HEK293T (cell line): Measurements from ENCODE around the gene TNPO1.
"Not testable (repeated sequence)": the region's sequence is repeated elsewhere in the genome, so short reads cannot be mapped to it uniquely, and the experiment has no call there.

Experiments
- CTCF ChIA-PET: fragments of 350-600 bp; formaldehyde crosslinking; extraction: SDS; loops from one replicate; lab custom pipeline; 2021; ENCODE audit warnings: antibody characterized with exemption, inconsistent platforms; lab: Yijun Ruan, JAX
- POLR2A ChIA-PET: fragments of 350-600 bp; formaldehyde crosslinking; extraction: SDS; loops from one replicate; lab custom pipeline; 2020; ENCODE audit warnings: antibody characterized with exemption, inconsistent platforms; lab: Yijun Ruan, JAX
- DNase-seq: peaks from one replicate; pipeline ENCODE4 v3.0.0; 2012; ENCODE audit warnings: mixed read lengths; ENCODE audit errors: extremely low spot score
- ARNT ChIP-seq: fragments of 450-650 bp; IDR thresholded peaks from 2 replicates; pipeline ENCODE4 v1.6.1; 2017; ENCODE audit warnings: mild to moderate bottlenecking
- BHLHE40 ChIP-seq: fragments of 450-650 bp; IDR thresholded peaks from 2 replicates; pipeline ENCODE4 v1.6.1; 2016; ENCODE audit warnings: mild to moderate bottlenecking, moderate library complexity, borderline replicate concordance
- CTBP1 ChIP-seq: fragments of 450-650 bp; IDR thresholded peaks from 2 replicates; pipeline ENCODE4 v1.6.1; 2016; ENCODE audit warnings: borderline replicate concordance
- ELF4 ChIP-seq: fragments of 450-650 bp; IDR thresholded peaks from 2 replicates; pipeline ENCODE4 v1.6.1; 2017; ENCODE audit warnings: antibody characterized with exemption
- FOXA1 ChIP-seq: fragments of 450-650 bp; IDR thresholded peaks from 2 replicates; pipeline ENCODE4 v1.6.1; 2016; ENCODE audit warnings: mild to moderate bottlenecking
- FOXK2 ChIP-seq: fragments of 450-650 bp; IDR thresholded peaks from 2 replicates; pipeline ENCODE4 v1.6.1; 2016; ENCODE audit warnings: mild to moderate bottlenecking
- FOXM1 ChIP-seq: fragments of 450-650 bp; IDR thresholded peaks from 2 replicates; pipeline ENCODE4 v1.6.1; 2017; ENCODE audit warnings: mild to moderate bottlenecking, borderline replicate concordance
- HDGF ChIP-seq: fragments of 450-650 bp; IDR thresholded peaks from 2 replicates; pipeline ENCODE4 v1.6.1; 2017; ENCODE audit warnings: antibody characterized with exemption, borderline replicate concordance
- L3MBTL2 ChIP-seq: fragments of 450-650 bp; conservative IDR thresholded peaks from 2 replicates; pipeline ENCODE4 v1.6.1; 2016; ENCODE audit warnings: mild to moderate bottlenecking
- LEF1 ChIP-seq: fragments of 450-650 bp; IDR thresholded peaks from 2 replicates; pipeline ENCODE4 v1.6.1; 2017; ENCODE audit warnings: mild to moderate bottlenecking, borderline replicate concordance
- NFRKB ChIP-seq: fragments of 450-650 bp; IDR thresholded peaks from 2 replicates; pipeline ENCODE4 v1.6.1; 2016; ENCODE audit warnings: mild to moderate bottlenecking, moderate library complexity
- SP1 ChIP-seq: fragments of 450-650 bp; IDR thresholded peaks from 2 replicates; pipeline ENCODE4 v1.6.1; 2017
- SUZ12 ChIP-seq: fragments of 450-650 bp; IDR thresholded peaks from 2 replicates; pipeline ENCODE4 v1.6.1; 2016; ENCODE audit warnings: mild to moderate bottlenecking
- TARDBP ChIP-seq: fragments of 450-650 bp; IDR thresholded peaks from 2 replicates; pipeline ENCODE4 v1.6.1; 2016
- ZNF384 ChIP-seq: fragments of 450-650 bp; IDR thresholded peaks from 2 replicates; pipeline ENCODE4 v1.6.1; 2016
- TF ChIP-seq, protein P1 (sequence below): fragments of 450-650 bp; IDR thresholded peaks from 2 replicates; pipeline ENCODE4 v1.6.1; 2016

Gene TNPO1

GRCh38 chr5:72796001-72796400 is 20.5 kb upstream of the TNPO1 start:
- no peak for DNase-seq
- CTCF ChIA-PET: no interaction called here
- POLR2A ChIA-PET: no interaction called here
- TF ChIP-seq CTBP1: no peak
- no peak for TF ChIP-seq L3MBTL2
- TF ChIP-seq, protein P1, sequence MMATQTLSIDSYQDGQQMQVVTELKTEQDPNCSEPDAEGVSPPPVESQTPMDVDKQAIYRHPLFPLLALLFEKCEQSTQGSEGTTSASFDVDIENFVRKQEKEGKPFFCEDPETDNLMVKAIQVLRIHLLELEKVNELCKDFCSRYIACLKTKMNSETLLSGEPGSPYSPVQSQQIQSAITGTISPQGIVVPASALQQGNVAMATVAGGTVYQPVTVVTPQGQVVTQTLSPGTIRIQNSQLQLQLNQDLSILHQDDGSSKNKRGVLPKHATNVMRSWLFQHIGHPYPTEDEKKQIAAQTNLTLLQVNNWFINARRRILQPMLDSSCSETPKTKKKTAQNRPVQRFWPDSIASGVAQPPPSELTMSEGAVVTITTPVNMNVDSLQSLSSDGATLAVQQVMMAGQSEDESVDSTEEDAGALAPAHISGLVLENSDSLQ: no peak

GRCh38 chr5:72799721-72800120 is 16.7 kb upstream of the TNPO1 start:
- DNase-seq: no peak
- CTCF ChIA-PET: no interaction called here
- POLR2A ChIA-PET: no interaction called here

GRCh38 chr5:72808637-72809036 is 7.8 kb upstream of the TNPO1 start:
- POLR2A ChIA-PET, DNase-seq, CTCF ChIA-PET: not testable (repeated sequence)

More at GRCh38 chr5:72799721-72800120, 16.7 kb upstream of the TNPO1 start:
- TF ChIP-seq NFRKB: no peak
- no peak for TF ChIP-seq HDGF
- no peak for TF ChIP-seq SP1
- no peak for TF ChIP-seq FOXK2
- TF ChIP-seq BHLHE40: no peak
- TF ChIP-seq ELF4: no peak
- no peak for TF ChIP-seq FOXM1
- no peak for TF ChIP-seq L3MBTL2
- no peak for TF ChIP-seq ARNT
- TF ChIP-seq TARDBP: no peak
- no peak for TF ChIP-seq SUZ12
- TF ChIP-seq FOXA1: no peak
- no peak for TF ChIP-seq CTBP1
- TF ChIP-seq, protein P1: no peak
- no peak for TF ChIP-seq ZNF384
- no peak for TF ChIP-seq LEF1

DNA sequence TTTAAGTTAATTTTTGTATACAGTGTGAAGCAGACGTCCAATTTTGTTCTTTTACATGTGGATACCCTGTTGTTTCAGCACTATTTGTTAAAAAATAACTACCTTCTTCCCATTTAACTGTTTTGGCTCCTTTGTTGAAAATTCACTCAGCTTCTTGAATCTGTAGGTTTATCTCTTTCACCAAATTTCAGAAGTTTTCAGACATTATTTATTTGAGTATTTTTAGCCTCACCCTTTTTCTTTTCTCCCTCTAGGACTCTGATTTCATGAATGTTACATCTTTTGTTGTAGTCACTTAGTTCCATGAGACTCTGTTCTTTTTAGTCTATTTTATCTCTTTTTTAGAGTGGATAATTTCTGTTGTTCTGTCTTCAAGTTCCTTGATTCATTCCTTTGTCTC is 4.6 kb upstream of the TNPO1 start:
- CTCF ChIA-PET: no interaction called here
- DNase-seq: no peak
- TF ChIP-seq, protein P1: no peak
- TF ChIP-seq CTBP1: no peak
- no peak for TF ChIP-seq ZNF384
- TF ChIP-seq BHLHE40: no peak
- no peak for TF ChIP-seq FOXK2
- TF ChIP-seq FOXA1: no peak
- no peak for TF ChIP-seq TARDBP
- no peak for TF ChIP-seq ARNT
- no peak for TF ChIP-seq FOXM1
- TF ChIP-seq NFRKB: no peak
- no peak for TF ChIP-seq L3MBTL2
- TF ChIP-seq LEF1: no peak
- TF ChIP-seq ELF4: no peak
- no peak for TF ChIP-seq HDGF
- TF ChIP-seq SUZ12: no peak
- TF ChIP-seq SP1: no peak
- POLR2A ChIA-PET: no interaction called here

- no peak for DNase-seq
- ChIA-PET CTCF (no interaction called here), POLR2A (no interaction called here)
- TF ChIP-seq BHLHE40 (no peak), FOXA1 (no peak)
- TF ChIP-seq, protein P1: no peak
Measured at GRCh38 chr5:72812488-72812887, 4.0 kb upstream of the TNPO1 start.

- DNase-seq: no peak
- POLR2A ChIA-PET: no interaction called here
- TF ChIP-seq NFRKB: no peak
- TF ChIP-seq ELF4: no peak
- TF ChIP-seq, protein P1: no peak
- TF ChIP-seq SP1: no peak
- no peak for TF ChIP-seq ZNF384
- TF ChIP-seq FOXA1: no peak
- TF ChIP-seq BHLHE40: no peak
- no peak for TF ChIP-seq CTBP1
- TF ChIP-seq FOXK2: no peak
- TF ChIP-seq LEF1: no peak
- no peak for TF ChIP-seq L3MBTL2
- no peak for TF ChIP-seq HDGF
- TF ChIP-seq ARNT: no peak
- no peak for TF ChIP-seq TARDBP
- TF ChIP-seq FOXM1: no peak
- no peak for TF ChIP-seq SUZ12
- CTCF ChIA-PET: no interaction called here
Measured at GRCh38 chr5:72814104-72814503, 2.4 kb upstream of the TNPO1 start.
